ENCODE results near the gene AOC2.

AOC2 gene

GRCh38 chr17:42817866-42818265 is 26.5 kb upstream of the AOC2 start:
- DNase-seq (ENCODE audit: low spot score), result no peak
- no peak for TF ChIP-seq CTCF (IDR thresholded peaks at IDR 0.05; ENCODE audit: extremely low read depth, missing control alignments)

- no peak for DNase-seq (ENCODE audit: low spot score)
- no peak for TF ChIP-seq CTCF (IDR thresholded peaks at IDR 0.05; ENCODE audit: extremely low read depth, missing control alignments)
Observed at GRCh38 chr17:42818379-42818778, 26.0 kb upstream of the AOC2 start.

- peak; percentile 58 for DNase-seq (ENCODE audit: low spot score)
- TF ChIP-seq CTCF (IDR thresholded peaks at IDR 0.05; ENCODE audit: extremely low read depth, missing control alignments), result peak; percentile 86
Observed at GRCh38 chr17:42819939-42820535, 24.3 kb upstream of the AOC2 start.

GRCh38 chr17:42821176-42821575 is 23.2 kb upstream of the AOC2 start:
- TF ChIP-seq CTCF (IDR thresholded peaks at IDR 0.05; ENCODE audit: extremely low read depth, missing control alignments), result no peak
- DNase-seq (ENCODE audit: low spot score), result no peak

GRCh38 chr17:42827472-42827871 is 16.9 kb upstream of the AOC2 start:
- no peak for TF ChIP-seq CTCF (IDR thresholded peaks at IDR 0.05; ENCODE audit: extremely low read depth, missing control alignments)
- no peak for DNase-seq (ENCODE audit: low spot score)

DNA sequence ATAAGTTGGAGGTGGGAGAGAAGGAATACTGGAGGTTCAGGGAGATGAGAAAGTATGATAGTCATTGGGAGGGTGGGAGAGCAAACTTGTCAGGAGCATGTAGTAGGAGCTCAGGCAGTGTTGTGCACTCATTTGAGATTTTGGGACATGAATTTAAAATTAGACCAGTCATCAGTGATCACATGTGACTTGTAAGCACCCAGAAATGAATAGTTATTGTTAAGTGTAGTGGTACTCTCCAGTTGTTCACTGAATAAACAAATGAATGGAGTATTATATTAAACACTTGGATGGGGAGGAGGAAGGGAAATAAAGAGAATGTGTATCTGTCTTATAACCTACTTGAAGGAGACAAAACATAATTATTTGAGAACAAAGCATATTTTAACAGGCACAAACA is 13.4 kb upstream of the AOC2 start:
- TF ChIP-seq CTCF (IDR thresholded peaks at IDR 0.05; ENCODE audit: extremely low read depth, missing control alignments), result no peak
- DNase-seq (ENCODE audit: low spot score), result no peak

DNA sequence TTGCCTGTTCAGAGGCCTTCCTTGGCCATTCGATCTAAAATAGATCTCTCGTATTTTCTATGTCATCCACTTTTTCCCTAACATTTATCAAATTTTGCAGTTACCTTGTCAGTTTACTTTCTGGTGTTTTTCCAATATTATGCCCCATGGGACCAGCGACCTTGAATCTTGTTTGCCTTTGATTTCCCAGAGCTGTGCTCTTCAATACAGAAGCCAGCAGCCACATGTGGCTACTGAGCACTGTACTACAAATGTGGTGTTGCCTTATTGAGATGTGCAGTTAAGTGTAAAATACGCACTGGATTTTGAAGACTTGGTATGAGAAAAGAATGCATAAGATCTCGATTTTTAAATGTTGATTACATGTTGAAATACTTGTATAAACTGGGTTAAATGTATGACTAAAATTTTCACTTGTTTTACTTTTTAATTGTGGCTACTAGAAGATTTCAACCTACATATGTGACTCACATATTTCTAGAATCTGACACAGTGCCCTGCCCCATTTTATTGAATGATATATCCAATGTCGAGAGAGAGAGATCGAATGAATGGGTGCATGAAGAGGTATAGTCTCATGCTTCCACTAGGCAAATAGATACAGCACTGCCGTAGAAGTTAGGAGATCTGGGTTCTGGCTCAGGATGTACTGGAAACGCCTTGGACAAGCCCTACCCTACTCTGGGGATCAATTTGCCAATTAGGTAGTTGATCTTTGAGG is 12.0 kb upstream of the AOC2 start:
- DNase-seq (ENCODE audit: low spot score), result no peak
- TF ChIP-seq CTCF (IDR thresholded peaks at IDR 0.05; ENCODE audit: extremely low read depth, missing control alignments), result no peak
